SU-DHL-6 (cell line): Measurements from ENCODE around the gene RPL3.

Experiments
- H2AFZ ChIP-seq: fragments of 200-600 bp; sonication (generic); 2 replicates; pipeline ENCODE4 v1.6.1; 2014; ENCODE audit warnings: low read depth, mild to moderate bottlenecking, moderate library complexity, mixed read lengths, antibody characterized with exemption, low read length; ENCODE audit not compliant: severe bottlenecking
- H3F3A ChIP-seq: fragments of 200-600 bp; shearing (Covaris generic); 2 replicates; pipeline ENCODE4 v1.6.0; 2016; ENCODE audit warnings: antibody characterized with exemption, mild to moderate bottlenecking; ENCODE audit not compliant: insufficient read depth
- H3K27ac ChIP-seq: fragments of 200-600 bp; sonication (generic); 2 replicates; pipeline ENCODE4 v1.5.1; 2016; ENCODE audit warnings: low read depth, mild to moderate bottlenecking, low read length, moderate library complexity, mixed read lengths
- H3K27me3 ChIP-seq: fragments of 200-600 bp; sonication (generic), shearing (Covaris generic); 2 replicates; pipeline ENCODE4 v1.6.0; 2014; ENCODE audit warnings: mild to moderate bottlenecking, low read length
- H3K36me3 ChIP-seq: fragments of 200-600 bp; sonication (generic); 2 replicates; pipeline ENCODE4 v1.6.1; 2014; ENCODE audit warnings: mild to moderate bottlenecking, low read length, mixed read lengths
- H3K4me2 ChIP-seq: fragments of 300-600, 200-600 bp; shearing (Covaris generic), sonication (generic); 2 replicates; pipeline ENCODE4 v1.6.0; 2014; ENCODE audit warnings: low read length, low read depth, mild to moderate bottlenecking; ENCODE audit not compliant: poor library complexity, severe bottlenecking
- H3K4me3 ChIP-seq: fragments of 200-600 bp; sonication (generic); 2 replicates; pipeline ENCODE4 v1.5.1; 2014; ENCODE audit warnings: antibody characterized with exemption, low read length, mild to moderate bottlenecking, mixed read lengths; ENCODE audit not compliant: insufficient read depth, poor library complexity, severe bottlenecking
- H3K79me2 ChIP-seq: fragments of 200-600 bp; sonication (generic); 2 replicates; pipeline ENCODE4 v1.6.1; 2014; ENCODE audit warnings: mild to moderate bottlenecking, low read length, moderate library complexity; ENCODE audit not compliant: insufficient read depth
- H3K9ac ChIP-seq: fragments of 200-600 bp; sonication (generic); 2 replicates; pipeline ENCODE4 v1.7.0; 2014; ENCODE audit warnings: mild to moderate bottlenecking, low read length
- H3K9me2 ChIP-seq: fragments of 200-600 bp; sonication (generic); replicated peaks from 2 replicates; pipeline ENCODE4 v1.6.1; 2014; ENCODE audit warnings: low read length; ENCODE audit not compliant: insufficient read depth
- H3K9me3 ChIP-seq: fragments of 200-600 bp; sonication (generic); 2 replicates; pipeline ENCODE4 v1.6.1; 2014; ENCODE audit warnings: low read length, mixed read lengths; ENCODE audit not compliant: insufficient read depth
- H4K20me1 ChIP-seq: fragments of 200-600 bp; sonication (generic); 2 replicates; pipeline ENCODE4 v1.6.1; 2014; ENCODE audit warnings: low read depth, mild to moderate bottlenecking, antibody characterized with exemption, low read length, moderate library complexity, mixed read lengths
- CTCF ChIP-seq: fragments of 200-600 bp; sonication (generic); IDR thresholded peaks from one replicate; pipeline ENCODE4 v1.5.1; 2017; ENCODE audit warnings: antibody characterized with exemption, mild to moderate bottlenecking, low read length, moderate library complexity; ENCODE audit not compliant: insufficient read depth, poor library complexity, severe bottlenecking
- EZH2phosphoT487 ChIP-seq: fragments of 200-600 bp; sonication (generic), shearing (Covaris generic); conservative IDR thresholded peaks from 2 replicates; pipeline ENCODE4 v1.6.1; 2018; ENCODE audit warnings: mild to moderate bottlenecking, antibody characterized with exemption, low read length, moderate library complexity, mixed read lengths

RPL3 gene

GRCh38 chr22:39299829-39300178, 19.6 kb downstream of the RPL3 start:
- Histone ChIP-seq H3K9me3 (no peaks in the 10 kb centered on the region), H3K9ac (no peak overlapping the region), H2AFZ (no peak overlapping the region), H3K4me2 (no peak overlapping the region), H3F3A (no peaks in the 10 kb centered on the region), H3K27ac (no peak overlapping the region), H4K20me1 (no peaks in the 10 kb centered on the region), H3K79me2 (no peaks in the 10 kb centered on the region), H3K27me3 (no peaks in the 10 kb centered on the region), H3K36me3 (no peaks in the 10 kb centered on the region), H3K9me2 (no peaks in the 10 kb centered on the region), H3K4me3 (no peak overlapping the region)
- no peak for TF ChIP-seq EZH2phosphoT487
- TF ChIP-seq CTCF = no peak

DNA sequence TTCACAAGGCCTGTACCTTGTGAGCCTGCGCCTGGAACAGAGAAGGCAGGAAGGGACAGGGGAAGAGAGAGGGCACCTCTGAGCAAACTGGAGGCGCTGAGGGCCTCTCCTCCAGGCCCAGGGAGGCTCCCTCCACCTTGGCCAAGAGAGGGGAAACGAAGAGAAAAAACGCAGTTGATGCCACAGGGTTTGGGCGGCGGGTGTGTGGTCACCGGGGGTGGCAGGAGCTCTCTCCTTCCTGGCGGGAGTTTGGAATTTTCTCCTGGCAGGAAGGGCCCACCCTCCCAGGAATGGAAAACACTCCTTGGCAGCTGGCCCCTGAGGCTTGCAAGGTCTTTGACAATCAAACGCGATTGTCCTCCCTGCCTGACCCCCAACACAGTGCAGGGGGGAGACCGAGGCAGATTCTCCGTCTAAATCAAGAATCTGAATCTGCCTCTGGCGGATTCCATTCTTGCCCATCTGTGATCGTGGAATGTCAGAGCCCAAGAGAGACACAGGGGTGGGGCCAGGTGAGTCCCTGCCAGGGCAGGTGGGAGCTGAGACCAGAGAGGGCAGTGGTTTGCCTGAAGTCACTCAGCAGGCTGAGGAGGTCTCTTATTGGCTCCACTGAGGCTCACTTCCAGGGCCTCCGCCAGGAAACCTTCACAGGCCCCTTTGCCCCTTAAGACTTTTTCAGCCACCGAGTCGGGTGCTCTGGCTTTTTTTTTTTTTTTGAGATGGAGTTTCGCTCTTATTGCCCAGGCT, 21.0 kb downstream of the RPL3 start:
- no peaks in the 10 kb centered on the region for H3K36me3 ChIP-seq
- H3K27me3 ChIP-seq = no peaks in the 10 kb centered on the region
- H3K9ac ChIP-seq = no peak overlapping the region
- no peak for TF ChIP-seq CTCF
- no peak for TF ChIP-seq EZH2phosphoT487
- H3K4me2 ChIP-seq = no peak overlapping the region
- H3K79me2 ChIP-seq = no peaks in the 10 kb centered on the region
- H3K9me3 ChIP-seq = no peaks in the 10 kb centered on the region
- H3K27ac ChIP-seq = no peak overlapping the region
- no peaks in the 10 kb centered on the region for H4K20me1 ChIP-seq
- no peaks in the 10 kb centered on the region for H3K9me2 ChIP-seq
- no peaks in the 10 kb centered on the region for H3F3A ChIP-seq
- no peak overlapping the region for H2AFZ ChIP-seq
- no peak overlapping the region for H3K4me3 ChIP-seq

- no peak overlapping the region for H3K9ac ChIP-seq
- TF ChIP-seq EZH2phosphoT487 = no peak
- no peak for TF ChIP-seq CTCF
- H3K27me3 ChIP-seq = no peaks in the 10 kb centered on the region
- H3F3A ChIP-seq = no peaks in the 10 kb centered on the region
- H3K9me3 ChIP-seq = no peaks in the 10 kb centered on the region
- no peaks in the 10 kb centered on the region for H4K20me1 ChIP-seq
- H3K36me3 ChIP-seq = no peaks in the 10 kb centered on the region
- H3K27ac ChIP-seq = no peak overlapping the region
- H2AFZ ChIP-seq = no peak overlapping the region
- no peak overlapping the region for H3K4me3 ChIP-seq
- H3K79me2 ChIP-seq = no peaks in the 10 kb centered on the region
- H3K9me2 ChIP-seq = no peaks in the 10 kb centered on the region
- no peak overlapping the region for H3K4me2 ChIP-seq
These were observed 21.8 kb downstream of the RPL3 start for GRCh38 chr22:39297490-39298240.
